Cardiac fibroblast (primary cell): ENCODE data around the gene GNS.

Experiments
- DNase-seq, 2 donors: peaks; one replicate each; pipeline versions ENCODE4 v3.0.0 to v3.0.0-alpha.2; 2010; ENCODE audit warnings: low read depth in 2 of 2
- H3K4me3 ChIP-seq, 2 donors: replicated peaks in 1 of 2; 1 replicate in 1 of 2; 2 replicates in 1 of 2; pipeline ENCODE4 v1.5.1; 2011; ENCODE audit warnings: low read depth in 2 of 2, low read length in 2 of 2, mild to moderate bottlenecking in 2 of 2, moderate library complexity in 1 of 2
- CTCF ChIP-seq: IDR thresholded peaks from one replicate; pipeline ENCODE4 v1.5.1; 2011; ENCODE audit warnings: low read depth, mild to moderate bottlenecking, low read length, inconsistent platforms

Gene GNS

GRCh38 chr12:64665514-64665913 lies 93.7 kb downstream of the GNS start:
- DNase-seq = peak in 1 of 2 donors; percentile 32
- H3K4me3 ChIP-seq = no peak overlapping the region
- no peak for TF ChIP-seq CTCF
